OCI-LY1 (cell line): ENCODE results near the gene BARHL2.

Experiments
- H2AFZ ChIP-seq: fragments of 200-600 bp; sonication (generic), shearing (Covaris generic); 2 replicates; pipeline ENCODE4 v1.6.0; 2014; ENCODE audit warnings: antibody characterized with exemption, mild to moderate bottlenecking, low read length
- H3F3A ChIP-seq: fragments of 200-600 bp; sonication (generic), shearing (Covaris generic); 2 replicates; pipeline ENCODE4 v1.6.0; 2014; ENCODE audit warnings: mild to moderate bottlenecking, antibody characterized with exemption, low read length, moderate library complexity; ENCODE audit not compliant: insufficient read depth
- H3K27ac ChIP-seq: fragments of 200-600 bp; sonication (generic); 2 replicates; pipeline ENCODE4 v1.5.1; 2014; ENCODE audit warnings: low read length, mixed run types, mild to moderate bottlenecking, low read depth; ENCODE audit not compliant: poor library complexity, severe bottlenecking
- H3K27me3 ChIP-seq: fragments of 200-600 bp; sonication (generic); 2 replicates; pipeline ENCODE4 v1.6.0; 2014; ENCODE audit warnings: antibody characterized with exemption, mild to moderate bottlenecking, low read length, moderate library complexity; ENCODE audit not compliant: insufficient read depth
- H3K36me3 ChIP-seq: fragments of 200-600 bp; sonication (generic); 2 replicates; pipeline ENCODE4 v1.6.1; 2014; ENCODE audit warnings: mild to moderate bottlenecking, antibody characterized with exemption, low read length, moderate library complexity, mixed read lengths; ENCODE audit not compliant: insufficient read depth
- H3K4me1 ChIP-seq: fragments of 200-600 bp; sonication (generic); 2 replicates; pipeline ENCODE4 v1.5.1; 2014; ENCODE audit warnings: mild to moderate bottlenecking, low read length, moderate library complexity; ENCODE audit not compliant: insufficient read depth, severe bottlenecking
- H3K4me2 ChIP-seq: fragments of 200-600 bp; sonication (generic), shearing (Covaris generic); 2 replicates; pipeline ENCODE4 v1.6.1; 2014; ENCODE audit warnings: low read length
- H3K4me3 ChIP-seq: fragments of 200-600 bp; sonication (generic); 2 replicates; pipeline ENCODE4 v1.5.1; 2014; ENCODE audit warnings: low read length, low read depth, mild to moderate bottlenecking, mixed read lengths; ENCODE audit not compliant: poor library complexity, severe bottlenecking
- H3K79me2 ChIP-seq: fragments of 200-600 bp; shearing (Covaris generic); 2 replicates; pipeline ENCODE4 v1.6.1; 2016; ENCODE audit warnings: mixed run types, low read length, mixed read lengths; ENCODE audit not compliant: insufficient read depth
- H3K9ac ChIP-seq: fragments of 200-600 bp; sonication (generic), shearing (Covaris generic); 2 replicates; pipeline ENCODE4 v1.6.1; 2014; ENCODE audit warnings: mild to moderate bottlenecking, low read length, mixed read lengths
- H3K9me2 ChIP-seq: fragments of 200-600 bp; sonication (generic), shearing (Covaris generic); 2 replicates; pipeline ENCODE4 v1.6.1; 2014; ENCODE audit warnings: low read depth, mild to moderate bottlenecking, low read length, mixed read lengths
- H3K9me3 ChIP-seq: fragments of 200-600 bp; shearing (Covaris generic); 2 replicates; pipeline ENCODE4 v1.6.1; 2014; ENCODE audit warnings: low read length, mixed read lengths
- H4K20me1 ChIP-seq: fragments of 200-600 bp; sonication (generic), shearing (Covaris generic); 2 replicates; pipeline ENCODE4 v1.6.0; 2016; ENCODE audit warnings: mild to moderate bottlenecking, low read length; ENCODE audit not compliant: insufficient read depth
- CTCF ChIP-seq: fragments of 200-600 bp; sonication (generic), shearing (Covaris generic); IDR thresholded peaks from 2 replicates; pipeline ENCODE4 v1.5.1; 2017; ENCODE audit warnings: mild to moderate bottlenecking, antibody characterized with exemption, low read length, moderate library complexity, mixed read lengths
- EZH2 ChIP-seq: fragments of 200-600 bp; sonication (generic), shearing (Covaris generic); IDR thresholded peaks from 2 replicates; pipeline ENCODE4 v1.8.0; 2017; ENCODE audit warnings: borderline replicate concordance, mixed run types, mild to moderate bottlenecking, antibody characterized with exemption, low read length, moderate library complexity, mixed read lengths

Gene BARHL2

GRCh38 chr1:90675161-90675847 is 41.8 kb downstream of the BARHL2 start:
- Histone ChIP-seq H3K4me1 (no peaks in the 10 kb centered on the region), H3K9me2 (no peaks in the 10 kb centered on the region), H3K9ac (no peak overlapping the region), H3K79me2 (no peaks in the 10 kb centered on the region), H3K36me3 (no peaks in the 10 kb centered on the region), H3K27ac (no peak overlapping the region), H3K9me3 (peaks cover 2% of the 10 kb centered on the region; the same call in 1 of the 2 replicates), H3K27me3 (no peaks in the 10 kb centered on the region), H3K4me3 (no peak overlapping the region), H4K20me1 (no peaks in the 10 kb centered on the region), H2AFZ (no peak overlapping the region), H3K4me2 (no peak overlapping the region), H3F3A (no peaks in the 10 kb centered on the region)
- TF ChIP-seq CTCF (no peak), EZH2 (no peak)

DNA sequence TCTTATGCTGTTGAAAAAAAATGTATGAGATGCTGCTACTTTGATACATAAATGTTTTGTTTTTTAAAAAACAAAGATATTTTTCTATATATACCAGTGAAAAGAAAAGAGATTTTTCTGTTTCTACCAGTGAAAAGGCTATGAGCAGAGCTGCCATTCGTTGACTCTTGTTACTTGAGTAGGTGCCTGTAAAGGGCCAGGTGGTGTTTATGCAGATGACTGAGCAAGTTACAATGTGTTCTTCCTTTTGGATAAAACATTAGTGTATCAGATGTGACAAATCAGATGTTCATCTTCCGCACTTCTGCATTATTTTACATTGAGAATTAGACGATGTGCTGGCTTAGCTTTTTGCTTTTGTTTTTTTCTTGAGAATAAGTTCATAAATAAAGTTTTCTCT is 45.4 kb downstream of the BARHL2 start:
- TF ChIP-seq EZH2 (no peak), CTCF (no peak)
- no peak overlapping the region for H3K4me2 ChIP-seq
- no peaks in the 10 kb centered on the region for H3K4me1 ChIP-seq
- no peaks in the 10 kb centered on the region for H4K20me1 ChIP-seq
- H3K27ac ChIP-seq = no peak overlapping the region
- H3K36me3 ChIP-seq = no peaks in the 10 kb centered on the region
- no peaks in the 10 kb centered on the region for H3K9me2 ChIP-seq
- no peak overlapping the region for H3K4me3 ChIP-seq
- H3K79me2 ChIP-seq = no peaks in the 10 kb centered on the region
- H3K27me3 ChIP-seq = no peaks in the 10 kb centered on the region
- H2AFZ ChIP-seq = no peak overlapping the region
- peaks cover 2% of the 10 kb centered on the region; the same call in 1 of the 2 replicates for H3K9me3 ChIP-seq
- no peaks in the 10 kb centered on the region for H3F3A ChIP-seq
- no peak overlapping the region for H3K9ac ChIP-seq

GRCh38 chr1:90671251-90671650 is 45.9 kb downstream of the BARHL2 start:
- Histone ChIP-seq H3K79me2 (no peaks in the 10 kb centered on the region), H3K27ac (no peak overlapping the region), H4K20me1 (no peaks in the 10 kb centered on the region), H3K9ac (no peak overlapping the region), H3K9me3 (peaks cover 2% of the 10 kb centered on the region; the same call in 1 of the 2 replicates), H3K9me2 (no peaks in the 10 kb centered on the region), H3F3A (no peaks in the 10 kb centered on the region), H3K36me3 (no peaks in the 10 kb centered on the region), H3K4me1 (no peaks in the 10 kb centered on the region), H3K27me3 (no peaks in the 10 kb centered on the region), H2AFZ (no peak overlapping the region), H3K4me2 (no peak overlapping the region), H3K4me3 (no peak overlapping the region)
- TF ChIP-seq EZH2 = no peak
- TF ChIP-seq CTCF = no peak
